ENCODE results near the gene UHRF1. TPM values are rescaled to one million over a fixed set of nuclear protein-coding genes. Genes with fewer than 3 reads are reported as not detected.
A peak's percentile ranks its signal among the peaks of the same experiment; 100 is the strongest.
"Not testable (repeated sequence)": the region's sequence is repeated elsewhere in the genome, so short reads cannot be mapped to it uniquely, and the experiment has no call there.

Gene UHRF1
- polyA plus RNA-seq, 4 donors, result 0.67 to 18.5 (median 6.0) TPM

GRCh38 chr19:4932711-4933110 is 23.4 kb downstream of the UHRF1 start:
- no peak for DNase-seq
- Histone ChIP-seq H3K4me3 (ENCODE audit: low read depth in 1 of 3, low read length in 3 of 3) (no peak overlapping the region), H3K4me1 (ENCODE audit: control insufficient read depth in 3 of 3, insufficient read depth in 2 of 3, low read depth in 1 of 3, low read length in 2 of 3) (no peaks in the 10 kb centered on the region), H3K36me3 (ENCODE audit: control insufficient read depth in 3 of 3, insufficient read depth in 2 of 3, low read depth in 1 of 3, low read length in 3 of 3) (peaks cover 0 to 54% (median 0%) of the 10 kb centered on the region in 3 donors), H3K9me3 (ENCODE audit: control insufficient read depth in 2 of 2, insufficient read depth in 1 of 2, low read depth in 1 of 2, low read length in 1 of 2) (no peaks in the 10 kb centered on the region), H3K27me3 (ENCODE audit: control insufficient read depth in 3 of 3, insufficient read depth in 3 of 3, low read length in 3 of 3) (no peaks in the 10 kb centered on the region), H3K27ac (ENCODE audit: low read depth in 1 of 3, low read length in 2 of 3) (no peak overlapping the region)
- no peak for FAIRE-seq
- WGBS, 3 donors, result 96 to 98% (median 98%) methylated on average over 26 to 32 of the region's 32 CpGs

GRCh38 chr19:4933528-4933927 is 24.2 kb downstream of the UHRF1 start:
- FAIRE-seq, result no peak
- Histone ChIP-seq H3K4me3 (ENCODE audit: low read depth in 1 of 3, low read length in 3 of 3) (no peak overlapping the region), H3K27ac (ENCODE audit: low read depth in 1 of 3, low read length in 2 of 3) (peak overlapping the region in 1 of 3 donors; percentile 3), H3K27me3 (ENCODE audit: control insufficient read depth in 3 of 3, insufficient read depth in 3 of 3, low read length in 3 of 3) (no peaks in the 10 kb centered on the region), H3K9me3 (ENCODE audit: control insufficient read depth in 2 of 2, insufficient read depth in 1 of 2, low read depth in 1 of 2, low read length in 1 of 2) (no peaks in the 10 kb centered on the region), H3K4me1 (ENCODE audit: control insufficient read depth in 3 of 3, insufficient read depth in 2 of 3, low read depth in 1 of 3, low read length in 2 of 3) (no peaks in the 10 kb centered on the region), H3K36me3 (ENCODE audit: control insufficient read depth in 3 of 3, insufficient read depth in 2 of 3, low read depth in 1 of 3, low read length in 3 of 3) (peaks cover 0 to 51% (median 0%) of the 10 kb centered on the region in 3 donors)
- WGBS, 3 donors, result 18 to 59% (median 51%) methylated on average over 7 of the region's 7 CpGs
- DNase-seq, result peak; percentile 18 to 84

DNA sequence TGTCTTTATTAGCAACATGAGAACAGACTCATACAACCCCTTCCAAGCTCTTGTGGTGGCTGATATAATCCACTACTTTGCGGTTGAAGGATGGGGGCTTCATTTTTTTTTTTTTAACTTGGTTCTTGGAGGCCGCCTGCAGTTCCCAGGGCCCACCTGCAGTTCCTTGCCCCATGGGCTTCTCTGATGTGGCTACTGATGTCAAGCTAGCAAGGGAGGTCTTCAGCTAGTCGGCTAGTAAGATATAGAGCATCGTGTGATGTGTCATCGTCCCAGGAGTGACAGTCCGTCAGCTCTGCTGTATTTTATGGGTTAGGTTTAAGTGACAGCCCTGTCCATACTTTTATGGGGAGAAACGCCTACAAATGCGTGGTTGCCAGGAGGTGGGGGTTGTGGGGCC is 26.1 kb downstream of the UHRF1 start:
- no peaks in the 10 kb centered on the region for H3K27me3 ChIP-seq (ENCODE audit: control insufficient read depth in 3 of 3, insufficient read depth in 3 of 3, low read length in 3 of 3)
- no peaks in the 10 kb centered on the region for H3K4me1 ChIP-seq (ENCODE audit: control insufficient read depth in 3 of 3, insufficient read depth in 2 of 3, low read depth in 1 of 3, low read length in 2 of 3)
- WGBS, 3 donors, result 89 to 94% (median 94%) methylated on average over 8 of the region's 8 CpGs
- peaks cover 0 to 38% (median 0%) of the 10 kb centered on the region in 3 donors for H3K36me3 ChIP-seq (ENCODE audit: control insufficient read depth in 3 of 3, insufficient read depth in 2 of 3, low read depth in 1 of 3, low read length in 3 of 3)
- no peaks in the 10 kb centered on the region for H3K9me3 ChIP-seq (ENCODE audit: control insufficient read depth in 2 of 2, insufficient read depth in 1 of 2, low read depth in 1 of 2, low read length in 1 of 2)
- DNase-seq, result no peak
- FAIRE-seq, result no peak
- no peak overlapping the region for H3K4me3 ChIP-seq (ENCODE audit: low read depth in 1 of 3, low read length in 3 of 3)
- no peak overlapping the region for H3K27ac ChIP-seq (ENCODE audit: low read depth in 1 of 3, low read length in 2 of 3)

GRCh38 chr19:4937060-4937459 is 27.8 kb downstream of the UHRF1 start:
- Histone ChIP-seq H3K9me3 (ENCODE audit: control insufficient read depth in 2 of 2, insufficient read depth in 1 of 2, low read depth in 1 of 2, low read length in 1 of 2) (no peaks in the 10 kb centered on the region), H3K27ac (ENCODE audit: low read depth in 1 of 3, low read length in 2 of 3) (no peak overlapping the region), H3K4me3 (ENCODE audit: low read depth in 1 of 3, low read length in 3 of 3) (no peak overlapping the region), H3K36me3 (ENCODE audit: control insufficient read depth in 3 of 3, insufficient read depth in 2 of 3, low read depth in 1 of 3, low read length in 3 of 3) (peaks cover 0 to 39% (median 0%) of the 10 kb centered on the region in 3 donors), H3K4me1 (ENCODE audit: control insufficient read depth in 3 of 3, insufficient read depth in 2 of 3, low read depth in 1 of 3, low read length in 2 of 3) (no peaks in the 10 kb centered on the region), H3K27me3 (ENCODE audit: control insufficient read depth in 3 of 3, insufficient read depth in 3 of 3, low read length in 3 of 3) (no peaks in the 10 kb centered on the region)
- no peak for FAIRE-seq
- DNase-seq, result no peak
- 90 to 94% (median 92%) methylated on average over 7 of the region's 7 CpGs for WGBS, 3 donors

DNA sequence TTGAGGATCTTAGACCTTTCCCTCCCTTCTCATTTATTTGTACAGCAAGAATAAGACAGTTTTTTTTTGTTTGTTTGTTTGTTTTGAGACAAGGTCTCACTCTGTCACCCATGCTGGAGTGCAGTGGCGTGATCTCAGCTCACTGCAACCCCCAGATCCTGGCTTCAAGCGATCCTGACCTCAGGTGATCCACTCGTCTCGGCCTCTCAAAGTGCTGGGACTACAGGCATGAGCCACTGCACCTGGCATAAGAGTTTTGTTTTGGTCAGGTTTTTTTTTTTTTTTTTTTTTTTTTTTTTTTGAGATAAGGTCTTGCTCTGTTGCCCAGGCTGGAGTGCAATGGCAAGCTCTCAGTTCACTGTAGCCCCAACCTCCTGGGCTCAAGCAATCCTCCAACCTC is 29.2 kb downstream of the UHRF1 start:
- not testable (repeated sequence) for FAIRE-seq
- 85 to 93% (median 85%) methylated on average over 4 of the region's 4 CpGs for WGBS, 3 donors

DNA sequence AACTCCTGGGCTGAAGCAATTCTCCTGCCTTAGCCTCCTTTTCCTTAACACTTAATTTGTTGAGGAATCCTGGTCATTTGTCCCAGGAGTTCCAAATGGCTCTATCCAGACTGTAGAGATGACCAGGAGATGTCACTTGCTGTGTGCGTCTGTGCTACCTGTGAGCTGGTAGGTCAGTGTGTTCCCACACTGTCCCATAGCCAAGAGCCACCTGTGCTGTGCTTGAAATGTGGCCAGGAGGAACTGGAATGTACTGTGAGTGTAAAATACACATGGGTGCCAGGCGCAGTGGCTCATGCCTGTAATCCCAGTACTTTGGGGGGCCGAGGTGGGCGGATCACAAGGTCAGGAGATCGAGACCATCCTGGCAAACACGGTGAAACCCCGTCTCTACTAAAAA is 30.2 kb downstream of the UHRF1 start:
- FAIRE-seq (no peak), DNase-seq (no peak)
- no peak overlapping the region for H3K4me3 ChIP-seq (ENCODE audit: low read depth in 1 of 3, low read length in 3 of 3)
- peaks cover 0 to 42% (median 0%) of the 10 kb centered on the region in 3 donors for H3K36me3 ChIP-seq (ENCODE audit: control insufficient read depth in 3 of 3, insufficient read depth in 2 of 3, low read depth in 1 of 3, low read length in 3 of 3)
- WGBS, 3 donors, result 92 to 94% (median 93%) methylated on average over 7 of the region's 7 CpGs
- H3K4me1 ChIP-seq (ENCODE audit: control insufficient read depth in 3 of 3, insufficient read depth in 2 of 3, low read depth in 1 of 3, low read length in 2 of 3), result no peaks in the 10 kb centered on the region
- no peaks in the 10 kb centered on the region for H3K9me3 ChIP-seq (ENCODE audit: control insufficient read depth in 2 of 2, insufficient read depth in 1 of 2, low read depth in 1 of 2, low read length in 1 of 2)
- no peak overlapping the region for H3K27ac ChIP-seq (ENCODE audit: low read depth in 1 of 3, low read length in 2 of 3)
- no peaks in the 10 kb centered on the region for H3K27me3 ChIP-seq (ENCODE audit: control insufficient read depth in 3 of 3, insufficient read depth in 3 of 3, low read length in 3 of 3)

More for the DNA sequence above, 29.2 kb downstream of the UHRF1 start:
- not testable (repeated sequence) for H3K4me3 ChIP-seq (ENCODE audit: low read depth in 1 of 3, low read length in 3 of 3); H3K4me1 ChIP-seq (ENCODE audit: control insufficient read depth in 3 of 3, insufficient read depth in 2 of 3, low read depth in 1 of 3, low read length in 2 of 3); DNase-seq; H3K27ac ChIP-seq (ENCODE audit: low read depth in 1 of 3, low read length in 2 of 3); H3K27me3 ChIP-seq (ENCODE audit: control insufficient read depth in 3 of 3, insufficient read depth in 3 of 3, low read length in 3 of 3); H3K9me3 ChIP-seq (ENCODE audit: control insufficient read depth in 2 of 2, insufficient read depth in 1 of 2, low read depth in 1 of 2, low read length in 1 of 2)
- peaks cover 0 to 38% (median 0%) of the 10 kb centered on the region in 3 donors for H3K36me3 ChIP-seq (ENCODE audit: control insufficient read depth in 3 of 3, insufficient read depth in 2 of 3, low read depth in 1 of 3, low read length in 3 of 3)

DNA sequence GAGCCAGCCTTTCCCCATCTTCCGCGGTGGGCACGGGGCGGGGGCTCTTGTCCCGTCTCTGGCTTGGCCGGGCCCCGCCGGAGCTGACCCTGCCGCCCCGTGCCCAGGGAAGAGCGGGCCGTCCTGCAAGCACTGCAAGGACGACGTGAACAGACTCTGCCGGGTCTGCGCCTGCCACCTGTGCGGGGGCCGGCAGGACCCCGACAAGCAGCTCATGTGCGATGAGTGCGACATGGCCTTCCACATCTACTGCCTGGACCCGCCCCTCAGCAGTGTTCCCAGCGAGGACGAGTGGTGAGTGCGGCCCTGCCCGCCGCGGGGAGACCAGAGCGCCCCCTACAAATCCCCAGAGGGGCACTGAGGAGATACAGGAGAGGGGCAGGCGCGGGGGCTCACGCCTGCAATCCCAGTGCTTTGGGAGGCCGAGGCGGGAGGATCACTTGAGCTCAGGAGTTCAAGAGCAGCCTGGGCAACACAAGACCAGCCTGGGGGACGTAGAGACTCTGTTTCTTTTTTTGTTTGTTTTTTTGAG is 32.4 kb downstream of the UHRF1 start:
- H3K36me3 ChIP-seq (ENCODE audit: control insufficient read depth in 3 of 3, insufficient read depth in 2 of 3, low read depth in 1 of 3, low read length in 3 of 3), result peaks cover 0 to 44% (median 0%) of the 10 kb centered on the region in 3 donors
- not testable (repeated sequence) for DNase-seq; H3K4me3 ChIP-seq (ENCODE audit: low read depth in 1 of 3, low read length in 3 of 3); H3K27me3 ChIP-seq (ENCODE audit: control insufficient read depth in 3 of 3, insufficient read depth in 3 of 3, low read length in 3 of 3); H3K27ac ChIP-seq (ENCODE audit: low read depth in 1 of 3, low read length in 2 of 3); H3K4me1 ChIP-seq (ENCODE audit: control insufficient read depth in 3 of 3, insufficient read depth in 2 of 3, low read depth in 1 of 3, low read length in 2 of 3); FAIRE-seq; H3K9me3 ChIP-seq (ENCODE audit: control insufficient read depth in 2 of 2, insufficient read depth in 1 of 2, low read depth in 1 of 2, low read length in 1 of 2)
- 97 to 99% (median 98%) methylated on average over 29 to 35 of the region's 35 CpGs for WGBS, 3 donors

GRCh38 chr19:4950650-4951049 is 41.3 kb downstream of the UHRF1 start:
- H3K27ac ChIP-seq (ENCODE audit: low read depth in 1 of 3, low read length in 2 of 3); DNase-seq; H3K4me1 ChIP-seq (ENCODE audit: control insufficient read depth in 3 of 3, insufficient read depth in 2 of 3, low read depth in 1 of 3, low read length in 2 of 3); FAIRE-seq; H3K9me3 ChIP-seq (ENCODE audit: control insufficient read depth in 2 of 2, insufficient read depth in 1 of 2, low read depth in 1 of 2, low read length in 1 of 2); H3K4me3 ChIP-seq (ENCODE audit: low read depth in 1 of 3, low read length in 3 of 3); H3K27me3 ChIP-seq (ENCODE audit: control insufficient read depth in 3 of 3, insufficient read depth in 3 of 3, low read length in 3 of 3): not testable (repeated sequence)
- 95 to 99% (median 95%) methylated on average over 19 to 23 of the region's 23 CpGs for WGBS, 3 donors
- H3K36me3 ChIP-seq (ENCODE audit: control insufficient read depth in 3 of 3, insufficient read depth in 2 of 3, low read depth in 1 of 3, low read length in 3 of 3), result peaks cover 0 to 59% (median 0%) of the 10 kb centered on the region in 3 donors

DNA sequence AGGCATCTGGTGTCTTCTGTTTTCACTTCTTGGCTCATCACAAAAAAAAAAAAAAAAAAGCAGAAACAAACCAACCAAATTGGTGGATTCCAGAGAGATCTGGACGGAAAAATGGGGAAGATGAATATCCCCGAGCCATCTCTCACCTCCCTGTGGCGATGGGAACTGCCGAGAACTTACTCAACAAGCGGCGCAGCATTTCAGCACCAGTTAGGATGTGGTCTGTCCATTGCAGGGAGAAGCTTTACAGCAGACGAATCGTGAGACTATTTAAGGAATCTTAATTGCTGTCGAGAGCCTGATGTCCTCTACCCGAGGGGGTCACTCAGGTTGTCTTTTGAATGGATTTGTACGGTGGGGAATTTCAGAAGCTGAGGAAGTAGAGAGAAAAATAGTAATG is 42.4 kb downstream of the UHRF1 start:
- FAIRE-seq (no peak), DNase-seq (no peak)
- no peaks in the 10 kb centered on the region for H3K27me3 ChIP-seq (ENCODE audit: control insufficient read depth in 3 of 3, insufficient read depth in 3 of 3, low read length in 3 of 3)
- H3K27ac ChIP-seq (ENCODE audit: low read depth in 1 of 3, low read length in 2 of 3), result no peak overlapping the region
- no peaks in the 10 kb centered on the region for H3K4me1 ChIP-seq (ENCODE audit: control insufficient read depth in 3 of 3, insufficient read depth in 2 of 3, low read depth in 1 of 3, low read length in 2 of 3)
- 85 to 94% (median 89%) methylated on average over 11 of the region's 11 CpGs for WGBS, 3 donors
- H3K9me3 ChIP-seq (ENCODE audit: control insufficient read depth in 2 of 2, insufficient read depth in 1 of 2, low read depth in 1 of 2, low read length in 1 of 2), result no peaks in the 10 kb centered on the region
- no peak overlapping the region for H3K4me3 ChIP-seq (ENCODE audit: low read depth in 1 of 3, low read length in 3 of 3)
- peaks cover 0 to 60% (median 0%) of the 10 kb centered on the region in 3 donors for H3K36me3 ChIP-seq (ENCODE audit: control insufficient read depth in 3 of 3, insufficient read depth in 2 of 3, low read depth in 1 of 3, low read length in 3 of 3)

All from small intestine (tissue), 7 donors.